Esophagus squamous epithelium (tissue), 5 donors: ENCODE measurements around the gene PTPRO. TPM values are rescaled to one million over a fixed set of nuclear protein-coding genes. Genes with fewer than 3 reads are reported as not detected.

Experiments
- DNase-seq: peaks from one replicate; lab custom pipeline; 2025; lab: John Stamatoyannopoulos, UW
- H3K27ac ChIP-seq, 4 donors: fragments of 200-600 bp; sonication (generic); one replicate each; pipeline ENCODE4 v1.5.1; 2016 to 2019; ENCODE audit warnings: mild to moderate bottlenecking in 1 of 4
- H3K27me3 ChIP-seq, 4 donors: fragments of 200-600 bp; sonication (generic); 1 replicate in 3 of 4; 2 replicates in 1 of 4; pipeline versions ENCODE4 v1.5.1 to v1.6.0; 2017 to 2021; ENCODE audit warnings: antibody characterized with exemption in 1 of 4
- H3K36me3 ChIP-seq, 3 donors: fragments of 200-600 bp; sonication (generic); one replicate each; pipeline ENCODE4 v1.5.1; 2016 to 2019
- H3K4me1 ChIP-seq, 3 donors: fragments of 200-600 bp; sonication (generic); one replicate each; pipeline ENCODE4 v1.5.1; 2017 to 2019
- H3K4me3 ChIP-seq, 4 donors: fragments of 200-600 bp; sonication (generic); 1 replicate in 3 of 4; 2 replicates in 1 of 4; pipeline ENCODE4 v1.5.1; 2016 to 2019; ENCODE audit warnings: mild to moderate bottlenecking in 2 of 4, moderate library complexity in 1 of 4
- H3K9me3 ChIP-seq, 3 donors: fragments of 200-600 bp; sonication (generic); one replicate each; pipeline ENCODE4 v1.5.1; 2016 to 2019
- CTCF ChIP-seq, 6 experiments: fragments of 450-650 bp in 4 of 6; fragments of 200-600 bp in 2 of 6; sonication (generic) in 2 of 6; IDR thresholded peaks; one replicate each; pipeline ENCODE4 v1.5.1; 2016 to 2019; ENCODE audit warnings: antibody characterized with exemption in 6 of 6, mild to moderate bottlenecking in 4 of 6, moderate library complexity in 4 of 6
- POLR2A ChIP-seq, 4 donors: fragments of 450-650 bp; IDR thresholded peaks; one replicate each; pipeline ENCODE4 v1.6.1; 2017; ENCODE audit warnings: antibody characterized with exemption in 4 of 4, mild to moderate bottlenecking in 4 of 4, moderate library complexity in 3 of 4
- WGBS, 2 donors: methylation state at CpG; one replicate each; pipeline ENCODE4 v1.1.5; 2018; 5-methylcytosine and 5-hydroxymethylcytosine counted together
- intact Hi-C: fragments of 100-400 bp; cut with DNase I; formaldehyde crosslinking; loops from one replicate; pipeline ENCODE4 v1.15.0; 2022
- total RNA-seq, 4 donors: library from RNA; depleted of rRNA; stranded (reverse); fragments of >200 nt; gene quantifications; one replicate each; pipeline ENCODE4 v1.1.0, GENCODE V29; 2016
- donor health status: DM: yes; HTN: yes; CAD: no.

PTPRO gene
- total RNA-seq, 4 donors from 2014 or later, result 0.13 to 1.4 (median 0.76) TPM; not detected in 1

DNA sequence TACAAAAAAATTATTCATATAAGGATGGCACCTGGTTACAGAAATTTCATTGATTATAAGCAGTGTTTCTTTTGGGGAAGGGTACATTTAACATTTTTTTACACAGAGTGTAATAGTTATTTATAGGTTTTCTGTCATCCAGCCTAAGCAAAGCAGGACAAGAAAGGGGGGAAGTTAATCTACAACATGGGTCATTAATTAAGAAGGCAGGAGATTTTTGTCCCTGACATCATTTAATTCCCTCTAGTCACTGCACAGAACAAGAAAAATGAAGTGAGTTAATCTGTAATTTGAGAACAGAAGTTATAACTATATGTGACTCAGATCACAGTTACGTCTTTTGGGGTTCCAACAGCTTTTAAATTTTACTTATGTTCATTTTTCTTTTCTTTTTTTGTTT is 173.4 kb downstream of the PTPRO start:
- intact Hi-C loops, result no loop called here
- H3K36me3 ChIP-seq, result no peaks in the 10 kb centered on the region
- WGBS, 2 donors, result 0% methylated on average over 1 of the region's 1 CpG
- no peaks in the 10 kb centered on the region for H3K4me1 ChIP-seq
- no peak for DNase-seq
- H3K27me3 ChIP-seq, result no peaks in the 10 kb centered on the region
- TF ChIP-seq POLR2A (IDR thresholded peaks at IDR 0.05), result no peak
- no peak for TF ChIP-seq CTCF (IDR thresholded peaks at IDR 0.05)
- no peaks in the 10 kb centered on the region for H3K9me3 ChIP-seq
- no peak overlapping the region for H3K27ac ChIP-seq
- no peak overlapping the region for H3K4me3 ChIP-seq

GRCh38 chr12:15496738-15497137 is 174.4 kb downstream of the PTPRO start:
- Histone ChIP-seq H3K9me3 (no peaks in the 10 kb centered on the region), H3K4me3 (no peak overlapping the region), H3K27ac (no peak overlapping the region), H3K36me3 (no peaks in the 10 kb centered on the region), H3K4me1 (no peaks in the 10 kb centered on the region), H3K27me3 (no peaks in the 10 kb centered on the region)
- no peak for DNase-seq
- intact Hi-C loops, result no loop called here
- TF ChIP-seq POLR2A (IDR thresholded peaks at IDR 0.05) (no peak), CTCF (IDR thresholded peaks at IDR 0.05) (no peak)

GRCh38 chr12:15497671-15498292 is 175.5 kb downstream of the PTPRO start:
- no peaks in the 10 kb centered on the region for H3K36me3 ChIP-seq
- TF ChIP-seq CTCF (IDR thresholded peaks at IDR 0.05), result no peak
- TF ChIP-seq POLR2A (IDR thresholded peaks at IDR 0.05), result no peak
- DNase-seq, result no peak
- 57 to 61% methylated on average over 4 of the region's 4 CpGs for WGBS, 2 donors
- no peaks in the 10 kb centered on the region for H3K9me3 ChIP-seq
- no peak overlapping the region for H3K27ac ChIP-seq
- intact Hi-C loops, result no loop called here
- H3K4me3 ChIP-seq, result no peak overlapping the region
- H3K4me1 ChIP-seq, result no peaks in the 10 kb centered on the region
- H3K27me3 ChIP-seq, result no peaks in the 10 kb centered on the region

DNA sequence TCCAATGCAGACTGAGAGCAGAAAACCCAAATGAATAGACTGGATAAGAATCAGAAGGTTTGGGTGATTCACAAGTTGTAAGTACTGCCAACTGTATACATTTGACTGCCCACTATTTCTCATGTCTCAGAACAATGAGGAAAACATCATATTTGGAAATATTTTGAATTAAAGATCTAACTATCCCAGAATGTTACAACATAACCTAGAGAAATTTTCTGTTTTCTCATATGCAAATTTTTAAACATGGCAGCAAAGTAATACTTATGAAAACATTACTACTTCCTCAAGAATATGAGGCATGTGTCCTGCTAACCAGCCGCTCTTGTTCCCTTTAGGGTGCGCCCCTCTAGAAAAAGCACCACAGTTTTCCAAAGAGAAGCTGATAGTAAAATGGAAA is 179.9 kb downstream of the PTPRO start:
- Histone ChIP-seq H3K27me3 (peaks cover 0 to 19% (median 0%) of the 10 kb centered on the region in 4 donors), H3K27ac (no peak overlapping the region), H3K9me3 (no peaks in the 10 kb centered on the region), H3K4me1 (no peaks in the 10 kb centered on the region), H3K36me3 (no peaks in the 10 kb centered on the region), H3K4me3 (no peak overlapping the region)
- DNase-seq, result no peak
- 39 to 41% methylated on average over 2 of the region's 2 CpGs for WGBS, 2 donors
- intact Hi-C loops, result no loop called here
- TF ChIP-seq CTCF (IDR thresholded peaks at IDR 0.05) (no peak), POLR2A (IDR thresholded peaks at IDR 0.05) (no peak)

GRCh38 chr12:15505616-15506015 is 183.3 kb downstream of the PTPRO start:
- H3K36me3 ChIP-seq, result no peaks in the 10 kb centered on the region
- no peaks in the 10 kb centered on the region for H3K4me1 ChIP-seq
- H3K27ac ChIP-seq, result no peak overlapping the region
- H3K27me3 ChIP-seq, result peaks cover 0 to 24% (median 0%) of the 10 kb centered on the region in 4 donors
- H3K4me3 ChIP-seq, result no peak overlapping the region
- 66 to 73% methylated on average over 4 of the region's 4 CpGs for WGBS, 2 donors
- H3K9me3 ChIP-seq, result no peaks in the 10 kb centered on the region
- DNase-seq, result no peak
- TF ChIP-seq POLR2A (IDR thresholded peaks at IDR 0.05) (no peak), CTCF (IDR thresholded peaks at IDR 0.05) (no peak)
- intact Hi-C loops, result no loop called here
